Right lung (tissue), 5 donors: ENCODE results near the gene MBP. TPM values are rescaled to one million over a fixed set of nuclear protein-coding genes. Genes with fewer than 3 reads are reported as not detected.

Experiments
- DNase-seq, 2 donors: peaks; one replicate each; pipeline ENCODE4 v3.0.0-alpha.2; 2013
- polyA plus RNA-seq, 5 donors: library from polyadenylated mRNA; unstranded; fragments of 120-200 nt; gene quantifications; one replicate each; pipeline versions ENCODE4 v1.2.1 to v1.2.3, GENCODE V29; 2013; ENCODE audit warnings: inconsistent platforms in 1 of 5, low replicate concordance in 1 of 5; ENCODE audit not compliant: insufficient read length in 5 of 5, insufficient read depth in 1 of 5

Gene MBP
- polyA plus RNA-seq, 5 donors = 8.3 to 11.9 (median 10.7) TPM

DNA sequence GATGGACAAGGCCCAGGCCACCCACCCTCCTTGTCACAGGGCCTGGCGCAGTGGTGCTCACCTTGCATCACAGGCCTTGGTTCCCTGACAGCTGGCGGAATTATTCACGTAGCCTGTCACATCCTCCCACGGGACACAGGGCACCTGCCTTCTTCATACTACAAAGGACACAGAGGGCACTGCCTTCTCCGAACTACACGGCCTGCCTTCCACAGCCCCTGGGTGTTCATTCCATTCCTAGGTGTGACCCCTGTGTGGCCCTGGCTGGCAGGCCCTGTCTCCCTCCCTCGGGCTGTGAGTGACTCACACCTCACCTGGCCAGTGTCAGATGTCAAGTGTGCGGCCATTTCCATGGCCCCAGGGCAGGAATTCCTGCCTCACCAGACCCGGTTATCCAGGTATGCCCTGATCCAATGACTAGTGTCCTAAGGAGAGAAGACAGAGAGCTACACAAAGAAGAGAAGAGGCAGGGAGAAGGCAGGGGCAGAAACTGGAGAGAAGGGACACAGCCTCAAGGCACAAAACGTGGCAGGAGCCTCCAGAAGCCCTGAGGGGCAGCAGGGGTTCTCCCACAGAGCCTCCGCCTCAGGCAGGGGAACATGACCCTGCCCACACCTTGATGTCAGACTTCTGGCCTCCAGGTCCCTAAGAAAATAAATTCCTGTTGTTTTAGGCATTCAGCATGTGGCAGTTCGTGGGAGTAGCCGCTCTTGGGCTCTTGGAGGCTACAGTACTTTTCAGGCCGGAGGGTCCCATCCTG, 43.4 kb downstream of the MBP start:
- DNase-seq = no peak

DNA sequence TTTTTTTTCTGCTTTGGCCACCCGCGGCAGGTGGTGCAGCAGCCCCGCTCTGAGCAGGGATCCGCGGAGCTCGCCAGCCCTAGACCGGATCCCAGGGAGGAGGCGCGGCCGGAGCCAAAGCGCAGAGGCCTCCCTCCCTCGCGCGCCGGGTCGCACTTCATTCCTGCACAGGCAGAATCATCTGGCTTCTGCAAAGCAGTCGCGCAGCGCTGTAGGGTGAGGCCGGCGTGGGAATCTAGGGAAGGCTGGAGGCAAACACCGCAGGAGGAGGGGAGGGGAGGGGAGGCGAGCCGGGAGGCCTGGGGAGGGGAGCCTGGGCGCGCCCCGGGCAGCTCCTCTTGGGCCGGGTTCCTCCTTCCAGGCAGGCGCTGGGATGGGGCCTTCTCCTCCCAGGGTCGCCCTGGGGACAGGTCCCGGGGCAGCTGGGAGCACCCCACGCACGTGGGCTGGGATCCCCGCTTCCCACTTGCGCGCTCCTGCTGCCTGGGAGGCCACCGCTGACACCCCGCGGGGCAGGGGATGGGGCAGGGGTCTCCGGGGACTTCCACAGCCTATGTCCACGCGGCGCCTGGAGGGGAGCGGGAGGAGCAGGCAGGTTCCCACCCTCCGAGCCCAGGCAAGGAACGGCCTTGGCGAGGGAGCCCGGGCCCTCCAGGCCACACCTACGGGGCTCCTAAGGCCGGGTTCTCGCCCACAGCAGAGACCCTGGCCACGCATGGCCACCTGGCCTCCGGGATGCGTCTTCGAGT, 45.0 kb downstream of the MBP start:
- peak in 1 of 2 donors; percentile 60 for DNase-seq

DNA sequence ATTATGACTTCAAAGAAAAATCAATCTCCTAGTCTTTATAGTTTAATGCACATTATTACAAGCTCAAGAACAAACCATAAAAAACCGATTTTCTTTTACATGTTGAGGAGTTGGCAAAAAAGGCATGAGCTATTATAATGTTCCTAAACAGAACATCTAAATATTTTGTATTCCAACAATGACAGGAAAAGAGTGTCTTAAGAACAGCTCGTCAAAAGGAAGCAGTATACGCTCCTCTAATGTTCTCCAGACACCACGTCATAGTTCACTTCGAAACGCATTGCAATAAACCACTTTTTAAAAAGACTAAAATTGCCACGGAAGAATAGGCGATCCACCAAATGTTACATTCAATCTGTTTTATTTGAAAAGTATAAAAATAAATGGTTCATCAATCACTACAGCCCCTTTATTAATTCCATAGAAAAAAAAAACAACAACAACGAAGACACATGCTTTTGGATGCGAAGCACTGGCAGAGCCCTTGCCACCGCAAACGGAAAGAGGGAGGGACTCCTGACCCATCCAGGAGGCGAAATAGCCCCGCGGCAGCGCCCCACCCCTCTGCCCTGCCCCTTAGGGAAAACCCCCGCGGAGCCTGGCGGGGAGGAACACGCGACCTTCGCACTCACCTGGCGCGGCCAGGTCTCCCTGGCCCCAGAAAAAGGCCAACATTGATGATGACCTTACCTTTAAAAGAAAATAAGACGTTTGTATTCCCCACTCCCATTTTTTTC, 45.8 kb downstream of the MBP start:
- DNase-seq = no peak

DNA sequence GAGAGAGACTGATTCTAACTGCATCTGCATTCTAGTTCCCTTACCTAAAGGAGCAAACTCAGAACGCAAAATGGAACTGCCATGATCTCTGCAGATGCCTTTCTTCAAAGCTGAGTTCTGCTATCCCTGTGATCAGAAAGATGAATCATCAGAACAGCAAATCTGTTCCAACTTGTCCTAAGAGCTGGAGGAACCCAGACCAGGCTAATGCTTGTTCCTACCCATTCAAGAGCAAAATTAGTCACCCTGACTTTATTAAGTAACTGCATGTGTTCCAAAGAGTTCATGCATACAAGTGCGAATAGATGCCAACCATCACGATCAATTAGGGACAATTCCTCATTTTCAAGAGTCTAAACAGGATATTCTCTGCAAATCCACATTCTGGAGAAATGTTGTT, 46.5 kb downstream of the MBP start:
- DNase-seq = no peak

DNA sequence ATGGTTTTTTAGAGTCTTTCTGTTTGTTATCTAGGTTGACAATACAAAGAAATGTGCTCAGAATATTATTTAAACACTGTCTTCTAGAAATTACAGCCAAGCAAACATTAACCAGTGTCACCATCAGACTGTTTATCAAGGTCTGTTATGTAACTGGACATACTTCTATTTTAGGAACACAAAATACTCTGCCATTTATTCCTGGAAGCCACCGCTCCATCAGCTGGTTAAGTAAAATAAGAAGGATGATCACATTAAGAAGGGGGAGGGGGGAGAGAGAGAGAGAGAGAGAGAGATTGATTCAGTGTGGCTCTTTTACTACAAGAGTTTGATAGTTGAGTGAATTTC, 47.9 kb downstream of the MBP start:
- DNase-seq = no peak

DNA sequence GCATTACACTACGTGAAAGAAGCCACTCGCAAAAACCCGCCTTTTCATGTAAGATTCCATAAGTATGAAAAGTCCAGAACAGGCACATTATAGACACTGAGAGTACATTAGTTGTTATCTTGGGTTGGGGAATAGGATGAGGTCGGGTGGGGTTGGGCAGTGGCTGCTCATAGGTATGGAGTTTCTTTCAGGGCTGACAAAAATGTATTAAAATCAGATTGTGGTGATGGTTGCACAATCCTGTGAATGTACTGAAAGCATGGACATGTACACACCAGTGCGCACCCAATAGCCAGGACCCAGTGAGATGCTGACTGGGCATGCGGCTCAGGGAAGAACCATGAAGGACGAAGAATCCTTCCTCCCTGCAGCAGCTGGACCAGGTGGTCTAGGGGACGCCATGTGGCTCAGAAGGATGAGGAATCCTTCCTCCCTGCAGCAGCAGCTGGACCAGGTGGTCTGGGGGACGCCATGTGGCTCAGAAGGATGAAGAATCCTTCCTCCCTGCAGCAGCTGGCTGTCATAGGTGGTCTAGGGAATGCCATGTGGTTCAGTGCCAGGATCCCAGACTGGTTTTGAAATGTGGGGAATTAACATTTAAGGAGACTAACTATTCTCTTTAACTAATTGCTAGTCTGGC, 50.1 kb downstream of the MBP start:
- DNase-seq = no peak

DNA sequence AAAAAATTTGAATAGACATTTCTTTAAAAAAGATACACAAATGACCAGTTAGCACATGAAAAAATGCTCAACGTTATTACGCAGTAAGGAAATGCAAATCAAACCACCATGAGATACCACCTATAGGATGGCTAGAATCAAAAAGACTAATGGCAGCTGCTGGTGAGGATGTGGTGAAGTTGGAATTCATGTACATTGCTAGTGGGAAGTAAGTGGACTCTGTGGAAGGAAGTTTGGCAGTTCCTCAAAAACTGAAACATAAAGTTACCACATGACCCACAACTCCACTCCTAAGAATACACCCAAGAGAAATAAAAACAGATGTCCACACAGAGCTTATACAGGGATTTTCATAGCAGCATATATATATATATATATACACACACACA, 51.2 kb downstream of the MBP start:
- no peak for DNase-seq

DNA sequence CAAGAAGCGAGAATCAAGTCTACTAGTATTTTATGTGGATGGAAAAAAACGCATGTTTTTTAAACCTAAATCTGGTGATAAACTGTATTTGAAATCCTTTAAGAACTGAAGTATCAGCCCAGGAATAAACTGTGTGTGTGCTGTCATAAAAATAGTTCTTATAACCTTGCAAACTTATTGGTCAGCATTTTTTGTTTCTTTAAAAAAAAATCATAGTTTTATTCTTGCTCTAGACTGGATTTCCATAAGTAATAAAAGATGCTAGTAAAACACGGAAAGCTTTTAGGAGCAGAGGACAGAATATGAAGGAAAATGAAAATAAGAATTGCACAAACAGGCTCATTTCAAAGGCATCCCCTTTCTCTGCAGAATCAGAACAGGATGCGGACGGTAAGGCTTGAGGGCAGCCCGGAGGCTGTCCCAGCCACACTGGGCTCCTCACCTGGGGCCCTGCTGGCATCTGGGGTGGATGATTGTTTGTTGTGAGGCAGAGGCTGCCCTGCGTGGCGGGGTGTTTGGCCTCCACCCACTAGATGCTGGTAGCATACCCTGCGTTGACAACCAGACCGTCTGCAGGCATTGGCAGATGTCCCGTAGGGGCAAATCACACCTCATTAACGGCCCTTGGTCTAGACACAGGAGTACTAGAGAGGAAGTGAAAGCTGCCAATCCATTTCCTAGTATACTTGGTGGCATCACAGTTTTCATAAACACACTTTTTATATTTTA, 52.5 kb downstream of the MBP start:
- DNase-seq = no peak

DNA sequence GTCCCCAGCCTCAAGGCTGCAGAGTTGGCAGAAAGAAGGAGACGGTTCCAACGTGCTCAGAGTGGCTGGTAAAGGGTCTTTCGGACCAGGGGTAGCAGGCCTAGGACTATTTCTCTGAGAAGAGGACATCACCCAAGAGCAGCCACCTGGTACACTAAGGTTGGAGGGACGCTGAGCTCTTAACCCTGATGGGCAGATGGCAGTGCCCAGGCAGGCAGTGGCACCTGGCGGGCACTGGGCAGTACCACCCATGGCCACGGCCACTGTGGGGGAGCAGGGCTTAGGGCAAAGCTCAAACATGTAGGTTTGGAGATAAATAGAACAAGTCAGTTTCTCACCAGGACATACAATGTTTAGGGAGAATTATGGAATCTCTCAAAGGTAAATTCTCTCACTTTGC, 53.5 kb downstream of the MBP start:
- DNase-seq = no peak

DNA sequence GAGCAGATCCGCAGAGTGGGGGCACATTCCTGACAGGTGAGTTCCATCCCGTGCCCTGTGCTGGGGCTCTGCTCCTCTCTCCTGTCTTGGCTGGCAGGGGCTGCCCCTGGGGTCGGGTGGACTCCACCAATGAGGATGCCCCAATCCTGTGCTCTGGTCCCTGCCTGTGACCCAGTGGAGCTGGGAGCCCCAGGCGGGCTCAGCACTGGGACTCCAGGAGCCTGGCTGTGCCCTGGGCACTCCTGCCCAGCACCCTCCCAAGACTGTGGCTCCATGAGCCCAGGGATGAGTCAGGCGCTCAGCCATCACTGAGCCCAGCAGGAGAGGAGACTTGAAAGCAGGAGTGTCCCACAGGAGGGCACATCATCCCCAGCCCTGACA, 53.9 kb downstream of the MBP start:
- no peak for DNase-seq

DNA sequence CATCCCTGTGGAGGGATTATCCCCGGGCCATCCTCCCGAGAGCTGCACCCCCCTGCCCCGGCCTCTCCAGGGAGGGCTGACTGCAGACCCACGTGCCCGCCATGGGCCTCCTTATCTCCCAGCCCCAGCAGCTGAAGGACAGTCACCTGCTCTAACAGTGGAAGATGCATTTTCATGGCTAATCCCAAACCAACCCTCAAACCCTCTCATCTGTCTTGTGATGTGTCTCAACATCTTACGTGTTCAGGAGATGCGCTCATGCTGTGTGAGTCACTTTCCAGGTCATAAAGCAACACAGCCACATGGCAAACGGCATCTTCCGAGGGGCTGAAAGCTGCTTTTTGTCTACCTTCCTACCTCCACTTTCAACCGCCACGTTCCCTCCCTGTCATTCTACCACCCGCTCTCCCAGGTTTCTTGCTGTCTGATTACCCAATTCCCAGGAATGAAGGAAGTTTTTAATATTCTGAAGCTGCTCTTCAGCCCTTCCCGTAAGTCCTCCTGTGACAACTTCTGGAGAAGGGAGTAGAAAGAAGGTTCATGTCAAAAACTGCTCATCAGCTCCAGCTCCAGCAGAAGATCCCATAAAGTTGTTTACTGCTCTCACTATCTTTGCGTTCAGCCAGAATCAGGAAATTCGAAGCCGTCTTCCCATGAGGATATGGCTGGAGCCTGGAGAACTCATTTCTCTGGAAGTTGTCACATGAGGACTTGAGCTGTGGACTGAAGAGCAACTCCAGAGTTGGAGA, 54.5 kb downstream of the MBP start:
- DNase-seq = no peak

DNA sequence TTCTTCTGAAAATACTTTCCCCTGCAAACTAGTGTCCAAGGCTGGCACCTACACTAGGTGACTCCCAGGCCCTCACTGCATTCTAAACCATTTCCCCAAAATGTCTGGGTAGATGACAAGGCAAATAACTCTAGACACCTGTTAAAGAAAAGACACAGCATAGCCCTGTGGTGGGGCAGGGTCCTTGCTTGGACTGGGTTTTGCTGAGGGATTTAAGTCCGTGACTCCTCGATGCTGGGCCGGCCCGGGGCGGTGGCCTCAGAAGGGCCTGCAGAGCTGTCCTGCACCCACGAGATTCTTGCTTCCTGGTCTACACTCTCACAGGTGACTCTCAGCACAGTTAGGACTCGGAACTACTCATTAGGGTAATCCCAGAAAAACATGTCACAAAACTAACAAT, 55.2 kb downstream of the MBP start:
- DNase-seq = no peak

DNA sequence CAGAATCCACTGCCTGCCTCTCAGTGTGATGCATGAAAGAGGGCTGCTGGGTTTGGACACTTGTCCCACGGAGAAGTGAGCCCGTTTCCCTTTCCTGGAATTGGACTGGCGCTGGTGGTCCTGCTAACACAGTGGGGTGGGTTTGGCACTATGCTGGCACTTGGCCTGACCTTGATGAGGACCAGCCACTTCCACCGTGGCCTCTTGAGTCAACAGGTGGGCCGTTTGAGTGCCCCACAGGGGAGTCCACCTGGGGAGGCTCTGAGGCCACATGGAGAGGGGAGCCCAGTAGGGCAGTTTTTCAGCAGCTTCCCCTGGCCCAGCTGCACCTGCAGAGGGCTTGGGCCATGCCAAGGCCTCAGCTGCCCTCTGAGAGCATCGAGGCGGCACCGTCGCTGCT, 56.5 kb downstream of the MBP start:
- no peak for DNase-seq

DNA sequence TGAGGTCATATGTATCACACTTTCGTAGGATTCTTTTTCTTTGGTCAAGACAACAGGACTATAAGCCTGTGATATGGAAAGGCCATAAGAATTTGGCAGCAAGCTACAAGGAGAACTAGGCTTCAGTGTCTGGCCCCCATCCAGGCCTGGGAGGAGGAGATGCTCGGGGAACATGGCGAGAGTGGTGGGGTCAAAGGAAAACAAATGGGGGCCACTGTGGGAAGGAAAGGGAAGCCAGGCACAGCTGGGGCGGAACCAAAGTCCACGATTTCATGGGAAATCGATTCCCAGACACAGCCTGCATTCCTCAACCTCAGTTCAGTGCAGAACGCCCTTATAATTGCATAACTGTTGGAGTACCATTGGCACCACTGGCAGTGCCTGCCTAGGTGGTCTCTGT, 58.2 kb downstream of the MBP start:
- DNase-seq = no peak

DNA sequence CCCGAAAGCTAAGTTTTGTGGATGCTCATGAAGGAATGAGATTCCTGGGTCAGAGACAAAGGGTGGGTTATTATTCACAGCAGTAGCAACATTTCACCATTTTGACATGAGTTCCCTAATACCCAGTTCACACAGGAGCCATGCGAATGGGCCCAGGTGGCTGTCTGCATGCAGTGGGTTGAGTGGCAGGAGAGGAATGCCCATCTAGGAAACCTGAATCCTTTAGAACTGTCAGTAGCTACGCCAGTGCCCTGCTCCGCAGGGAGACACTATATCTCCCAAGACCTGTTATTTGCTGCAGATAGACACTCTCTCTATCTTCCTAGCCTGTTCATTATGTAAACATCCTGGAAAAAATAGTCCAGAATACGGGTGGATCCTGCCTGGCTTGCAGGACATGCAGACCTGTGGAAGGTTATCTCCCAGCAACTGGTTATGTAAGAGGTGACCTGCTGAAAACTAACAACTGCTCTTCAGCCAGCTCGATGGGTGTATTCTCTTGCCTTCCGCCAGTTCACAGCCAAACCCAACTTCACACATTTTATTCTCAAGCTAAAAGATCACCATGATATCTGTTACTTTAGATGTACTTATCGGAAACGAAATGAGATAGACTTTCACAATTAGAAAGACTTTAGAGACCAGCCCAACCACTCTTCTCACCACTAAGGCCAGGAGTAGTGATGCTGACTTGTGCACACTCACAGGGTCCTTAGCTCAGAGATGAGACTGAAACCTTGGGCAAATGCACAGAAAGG, 59.1 kb downstream of the MBP start:
- no peak for DNase-seq

DNA sequence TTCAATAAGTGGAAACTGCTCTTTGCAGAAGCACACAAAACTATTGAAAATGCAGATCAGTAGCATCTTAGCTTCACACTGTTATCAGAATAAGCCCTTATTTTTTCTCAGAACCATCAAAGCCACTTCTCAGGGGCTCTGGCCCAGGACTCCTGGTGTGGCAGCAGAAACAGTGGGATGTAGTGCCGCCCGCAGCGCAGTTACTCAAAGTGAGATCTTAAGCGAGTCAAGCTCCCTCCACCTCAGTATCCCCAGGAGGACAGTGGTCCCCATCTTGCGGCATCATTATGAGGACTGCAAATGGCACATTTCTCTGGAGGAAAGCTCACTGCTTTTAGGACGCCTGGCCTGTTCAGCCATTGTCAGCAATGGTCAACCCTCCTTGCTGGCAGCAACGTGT, 60.0 kb downstream of the MBP start:
- DNase-seq = no peak

DNA sequence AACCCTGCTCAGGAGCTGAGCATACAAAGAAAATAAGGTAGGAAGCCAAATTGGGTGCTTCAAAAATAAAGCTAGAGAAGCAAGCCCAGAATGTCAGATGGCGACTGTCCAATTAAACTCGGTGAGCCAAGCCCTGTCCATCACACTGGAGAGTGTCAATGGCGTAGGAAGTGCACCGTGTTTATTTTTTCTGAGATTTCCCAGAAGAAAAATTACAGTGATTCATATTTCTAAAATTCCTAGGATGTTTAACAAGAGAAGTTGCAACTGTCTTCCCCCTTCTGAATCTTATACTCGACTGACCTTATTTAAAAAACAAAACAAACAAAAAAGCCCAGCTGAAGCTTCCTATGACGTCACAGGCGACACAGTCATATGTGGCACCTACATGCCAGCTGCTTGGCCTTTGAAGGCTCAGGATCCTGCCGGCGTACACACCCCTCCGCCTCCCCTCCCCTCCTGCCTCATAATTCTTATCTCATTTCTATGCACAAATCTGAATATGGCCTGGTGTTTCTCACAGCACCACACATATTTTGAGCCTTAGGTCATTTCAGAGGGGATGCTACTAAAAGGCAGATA, 60.8 kb downstream of the MBP start:
- no peak for DNase-seq

DNA sequence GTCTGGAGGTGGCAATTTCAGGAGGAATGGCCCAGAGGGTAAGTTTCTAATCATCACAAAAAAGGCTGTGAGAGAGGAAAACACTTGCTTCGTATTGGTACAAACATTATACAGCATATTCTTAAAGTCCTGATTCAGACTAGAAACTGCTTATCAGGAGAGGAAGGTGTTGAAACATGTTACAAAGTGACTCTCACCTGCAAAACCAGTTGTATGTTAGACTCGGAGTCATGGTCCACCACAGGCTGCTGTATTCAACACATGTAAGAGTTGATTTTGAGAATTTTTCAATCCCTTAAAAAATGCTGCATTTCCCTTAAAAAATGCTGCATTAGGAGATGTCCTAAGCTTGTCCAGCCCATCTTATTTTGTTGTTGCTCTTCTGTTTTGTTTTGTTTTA, 61.5 kb downstream of the MBP start:
- no peak for DNase-seq

DNA sequence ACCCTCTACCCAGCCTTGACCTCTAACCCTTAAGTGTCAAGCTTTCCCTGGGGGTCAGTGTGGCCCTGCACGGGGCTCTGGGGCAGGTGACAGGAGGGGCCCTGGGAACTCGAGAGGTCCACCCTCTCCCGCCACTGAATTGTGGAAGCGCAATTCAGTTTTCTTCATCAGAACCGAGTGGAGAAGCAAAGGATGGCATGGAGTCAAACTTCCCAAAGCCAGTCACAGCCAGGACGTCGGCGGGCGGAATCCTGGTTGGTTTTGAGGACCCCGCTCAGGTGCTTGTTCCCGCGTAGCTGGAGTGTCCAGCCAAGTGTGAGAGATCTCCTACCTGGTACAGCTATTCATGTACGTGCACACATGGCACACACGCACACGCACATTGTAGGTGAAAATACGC, 62.0 kb downstream of the MBP start:
- no peak for DNase-seq

DNA sequence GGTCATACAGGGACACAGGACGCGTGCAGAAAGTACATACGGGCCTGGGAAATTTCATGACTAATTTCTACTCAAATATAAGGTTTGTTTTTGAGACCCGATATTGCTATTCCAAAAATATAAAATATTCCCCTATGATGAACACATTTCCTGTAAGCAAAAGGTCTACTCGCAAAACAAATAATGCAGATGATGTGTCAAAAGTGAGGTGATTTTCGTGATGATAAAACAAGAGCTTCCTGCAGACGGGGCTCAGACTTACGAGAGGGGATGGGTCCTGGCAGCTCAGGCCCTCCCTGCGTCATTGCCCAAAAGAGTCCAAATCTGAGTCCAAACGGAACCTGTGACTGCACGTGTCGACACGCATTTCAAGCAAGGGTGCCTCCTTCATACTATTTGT, 62.7 kb downstream of the MBP start:
- no peak for DNase-seq
